NCI-H1105 (cell line): ENCODE measurements around the gene ACSBG1.

Source experiments
- DNase-seq: peaks from one replicate; lab custom pipeline; 2025; lab: John Stamatoyannopoulos, UW

The ACSBG1 gene

GRCh38 chr15:78234515-78235040, at the start of gene ACSBG1:
Gene ACSBG1, minus strand, starts transcription at chr15:78234565. Its CDS starts 64 bp downstream, at chr15:78234501.
- no peak for DNase-seq

GRCh38 chr15:78282324-78282723, 48.0 kb upstream of the ACSBG1 start:
- DNase-seq = no peak

GRCh38 chr15:78280319-78281072, 46.1 kb upstream of the ACSBG1 start:
- DNase-seq = no peak

GRCh38 chr15:78276064-78276943, 41.9 kb upstream of the ACSBG1 start:
- DNase-seq = no peak

GRCh38 chr15:78274994-78275393, 40.6 kb upstream of the ACSBG1 start:
- no peak for DNase-seq

GRCh38 chr15:78272776-78273175, 38.4 kb upstream of the ACSBG1 start:
- no peak for DNase-seq

- no peak for DNase-seq
Observed at GRCh38 chr15:78272316-78272715, 38.0 kb upstream of the ACSBG1 start.

GRCh38 chr15:78266806-78267205, 32.4 kb upstream of the ACSBG1 start:
- DNase-seq = no peak

- no peak for DNase-seq
Observed at GRCh38 chr15:78266229-78266628, 31.9 kb upstream of the ACSBG1 start.

- no peak for DNase-seq
Observed at GRCh38 chr15:78265752-78266224, 31.4 kb upstream of the ACSBG1 start.

- DNase-seq = no peak
Observed at GRCh38 chr15:78265137-78265460, 30.7 kb upstream of the ACSBG1 start.

- no peak for DNase-seq
Observed at GRCh38 chr15:78264304-78265136, 30.2 kb upstream of the ACSBG1 start, which contains the start of gene DNAJA4. Gene DNAJA4, plus strand, starts transcription at chr15:78264562. Its CDS starts 202 bp downstream, at chr15:78264764.

GRCh38 chr15:78263907-78264303, 29.5 kb upstream of the ACSBG1 start:
- no peak for DNase-seq

- DNase-seq = no peak
Observed at GRCh38 chr15:78263351-78263781, 29.0 kb upstream of the ACSBG1 start.

- no peak for DNase-seq
Observed at GRCh38 chr15:78261062-78261461, 26.7 kb upstream of the ACSBG1 start.

GRCh38 chr15:78260489-78260888, 26.1 kb upstream of the ACSBG1 start:
- no peak for DNase-seq

GRCh38 chr15:78259232-78259631, 24.9 kb upstream of the ACSBG1 start:
- no peak for DNase-seq

GRCh38 chr15:78257681-78258080, 23.3 kb upstream of the ACSBG1 start:
- DNase-seq = no peak

- no peak for DNase-seq
Observed at GRCh38 chr15:78256044-78256437, 21.7 kb upstream of the ACSBG1 start.

GRCh38 chr15:78255421-78256043, 21.2 kb upstream of the ACSBG1 start:
- no peak for DNase-seq

- DNase-seq = no peak
Observed at GRCh38 chr15:78251136-78251535, 16.8 kb upstream of the ACSBG1 start.
